G401 (cell line): ENCODE results near the gene SLC41A1. TPM values are rescaled to one million over a fixed set of nuclear protein-coding genes. Genes with fewer than 3 reads are reported as not detected.

Experiments used
- DNase-seq: peaks from one replicate; pipeline ENCODE4 v3.0.0-alpha.2; 2015; ENCODE audit warnings: low spot score
- in situ Hi-C: cut with HindIII; loops from 2 replicates; pipeline ENCODE4 v1.10.0; 2016; ENCODE audit warnings: low sequenced_read_pairs, mixed read lengths
- total RNA-seq: library from RNA; depleted of rRNA; stranded (reverse); fragments of >200 nt; shearing (Covaris generic); gene quantifications from 2 replicates; pipeline ENCODE4 v1.2.3, GENCODE V29; 2014

Gene SLC41A1
- total RNA-seq, 1 experiment from 2014 or later: 17.8 TPM

DNA sequence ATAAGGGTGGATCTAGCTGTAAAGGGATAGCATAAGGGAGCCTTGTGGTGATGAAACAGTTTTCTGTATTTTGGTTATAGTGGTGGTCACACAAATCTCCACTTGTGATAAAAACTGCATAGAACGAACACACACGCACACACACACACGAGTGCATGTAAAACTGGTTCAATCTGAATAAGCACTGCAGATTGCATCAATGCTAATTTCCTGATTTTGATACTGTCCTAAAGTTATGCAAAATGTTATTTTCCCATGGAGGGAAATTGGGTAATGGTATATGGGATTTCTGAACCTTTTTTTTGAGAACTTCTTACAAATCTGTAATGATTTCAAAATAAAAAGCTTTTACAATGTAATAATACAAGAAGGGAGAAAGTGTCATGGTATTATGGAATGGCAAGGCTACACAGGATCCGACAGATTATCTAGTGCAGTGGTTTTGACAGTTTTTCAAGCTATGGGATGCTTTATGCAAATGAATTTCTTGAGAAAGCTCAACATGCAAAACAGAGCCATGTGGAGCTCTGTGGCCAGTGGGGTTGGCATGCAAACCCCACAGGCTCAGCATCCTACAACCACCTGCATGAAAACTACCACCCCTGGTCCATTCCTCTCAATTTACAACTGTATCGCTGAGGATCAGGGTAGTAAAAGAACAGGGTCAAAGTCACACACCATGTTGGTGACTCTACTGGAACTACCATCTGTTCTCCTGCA, 18.8 kb downstream of the SLC41A1 start:
- DNase-seq: no peak
- in situ Hi-C loops: no loop called here

- no peak for DNase-seq
- in situ Hi-C loops: no loop called here
Observed at GRCh38 chr1:205792961-205793673, 19.9 kb downstream of the SLC41A1 start.

GRCh38 chr1:205792481-205792881, 20.5 kb downstream of the SLC41A1 start:
- in situ Hi-C loops: no loop called here

DNA sequence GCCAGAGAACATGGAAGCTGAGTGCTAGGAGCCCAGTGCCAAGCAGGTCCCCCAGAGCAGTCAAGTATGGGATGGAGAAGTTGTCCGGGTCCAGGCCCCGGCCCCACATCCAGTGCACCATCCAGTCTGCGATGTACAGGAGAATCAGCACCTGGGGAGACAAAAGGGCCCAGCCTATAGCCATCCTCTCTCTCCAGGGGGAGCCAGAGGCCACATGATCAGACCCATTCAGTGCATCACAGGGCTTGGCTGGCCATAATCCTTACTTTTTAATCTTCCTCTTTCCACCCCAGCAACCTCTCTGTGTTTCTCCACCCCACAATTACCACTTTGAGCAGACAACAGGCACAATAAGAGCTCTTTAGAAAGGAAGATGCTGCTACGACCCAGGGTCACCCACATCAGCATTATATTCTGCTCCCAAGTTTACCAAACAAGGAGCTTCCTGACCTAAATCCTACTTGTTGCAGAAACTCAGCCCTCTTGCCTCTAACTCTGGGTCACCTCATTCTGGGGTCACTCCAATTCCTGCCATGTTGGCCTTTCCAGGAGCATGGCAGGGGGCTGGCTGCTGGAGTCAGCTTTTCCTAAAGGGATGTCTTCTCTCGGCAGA, 21.3 kb downstream of the SLC41A1 start:
- peak; percentile 71 for DNase-seq
- in situ Hi-C loops: no loop called here

More at GRCh38 chr1:205792481-205792881, 20.5 kb downstream of the SLC41A1 start:
- no peak for DNase-seq

GRCh38 chr1:205787287-205787916, 25.6 kb downstream of the SLC41A1 start:
- in situ Hi-C loops: no loop called here

DNA sequence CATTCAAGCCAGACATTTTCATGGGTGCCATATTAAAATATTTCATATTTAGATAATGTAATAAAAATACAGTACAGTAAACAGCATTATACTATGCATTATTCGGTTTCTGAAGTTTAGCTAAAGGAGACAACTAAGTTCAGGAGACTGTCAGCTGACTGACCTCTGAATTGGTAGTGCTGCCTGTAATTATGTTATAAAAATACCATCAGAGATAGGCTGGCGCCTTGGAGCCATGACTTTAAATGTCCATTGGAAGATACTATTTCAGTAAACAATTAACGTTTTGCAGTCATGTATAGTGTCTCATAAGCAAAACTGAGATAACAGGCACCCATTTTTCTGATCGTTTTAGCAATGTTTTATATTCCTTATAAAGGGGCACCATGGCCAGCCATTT, 26.4 kb downstream of the SLC41A1 start:
- DNase-seq: no peak
- in situ Hi-C loops: no loop called here

More at GRCh38 chr1:205787287-205787916, 25.6 kb downstream of the SLC41A1 start:
- no peak for DNase-seq

GRCh38 chr1:205785446-205785845, 27.6 kb downstream of the SLC41A1 start:
- DNase-seq: no peak
- in situ Hi-C loops: no loop called here

- peak; percentile 54 for DNase-seq
- in situ Hi-C loops: no loop called here
Observed at GRCh38 chr1:205783904-205784303, 29.1 kb downstream of the SLC41A1 start.

DNA sequence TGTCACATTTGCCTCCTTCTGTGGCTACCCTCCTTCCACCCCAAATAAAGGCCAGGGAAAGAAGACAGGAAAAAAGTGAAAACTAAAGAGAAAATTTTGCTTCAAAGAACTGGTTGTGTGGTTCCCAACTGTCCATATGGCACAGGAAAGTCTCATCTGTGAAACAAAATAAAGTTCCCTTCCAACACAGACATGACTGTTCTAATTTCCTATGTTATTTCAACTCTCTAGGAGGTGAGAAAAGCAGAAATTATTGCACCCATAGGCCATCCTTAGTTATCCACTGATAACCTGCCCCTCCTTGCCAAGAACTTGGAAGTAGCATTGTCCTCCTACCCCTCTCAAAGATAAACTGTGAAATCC, 29.6 kb downstream of the SLC41A1 start:
- in situ Hi-C loops: no loop called here
- no peak for DNase-seq

GRCh38 chr1:205782627-205783432, 30.2 kb downstream of the SLC41A1 start:
- in situ Hi-C loops: no loop called here
- DNase-seq: peak; percentile 85

- in situ Hi-C loops: no loop called here
- DNase-seq: no peak
Observed at GRCh38 chr1:205780335-205780734, 32.7 kb downstream of the SLC41A1 start.

GRCh38 chr1:205777994-205778393, 35.0 kb downstream of the SLC41A1 start:
- in situ Hi-C loops: no loop called here
- no peak for DNase-seq

DNA sequence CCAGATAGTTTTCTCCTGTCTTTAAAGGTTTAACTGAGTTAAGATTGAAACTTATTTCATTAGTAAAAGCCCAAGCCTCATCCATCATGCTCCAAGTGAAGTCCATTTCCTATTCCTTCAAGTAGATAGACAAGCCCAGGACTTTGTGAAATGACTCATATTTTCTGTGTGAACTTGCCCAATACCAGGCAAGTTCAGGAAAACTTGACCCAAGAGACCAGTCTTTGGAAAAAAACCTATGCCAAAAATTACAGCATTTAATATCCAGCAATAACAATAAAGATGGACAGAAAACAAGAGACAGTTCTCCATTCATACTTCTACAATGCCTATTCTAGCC, 37.3 kb downstream of the SLC41A1 start:
- DNase-seq: no peak
- in situ Hi-C loops: no loop called here

GRCh38 chr1:205775015-205775716, 37.8 kb downstream of the SLC41A1 start, which contains the start of gene RAB29:
Gene RAB29, minus strand, starts transcription at chr1:205775482. Its CDS starts 526 bp downstream, at chr1:205774956.
- in situ Hi-C loops: no loop called here
- DNase-seq: peak; percentile 91

DNA sequence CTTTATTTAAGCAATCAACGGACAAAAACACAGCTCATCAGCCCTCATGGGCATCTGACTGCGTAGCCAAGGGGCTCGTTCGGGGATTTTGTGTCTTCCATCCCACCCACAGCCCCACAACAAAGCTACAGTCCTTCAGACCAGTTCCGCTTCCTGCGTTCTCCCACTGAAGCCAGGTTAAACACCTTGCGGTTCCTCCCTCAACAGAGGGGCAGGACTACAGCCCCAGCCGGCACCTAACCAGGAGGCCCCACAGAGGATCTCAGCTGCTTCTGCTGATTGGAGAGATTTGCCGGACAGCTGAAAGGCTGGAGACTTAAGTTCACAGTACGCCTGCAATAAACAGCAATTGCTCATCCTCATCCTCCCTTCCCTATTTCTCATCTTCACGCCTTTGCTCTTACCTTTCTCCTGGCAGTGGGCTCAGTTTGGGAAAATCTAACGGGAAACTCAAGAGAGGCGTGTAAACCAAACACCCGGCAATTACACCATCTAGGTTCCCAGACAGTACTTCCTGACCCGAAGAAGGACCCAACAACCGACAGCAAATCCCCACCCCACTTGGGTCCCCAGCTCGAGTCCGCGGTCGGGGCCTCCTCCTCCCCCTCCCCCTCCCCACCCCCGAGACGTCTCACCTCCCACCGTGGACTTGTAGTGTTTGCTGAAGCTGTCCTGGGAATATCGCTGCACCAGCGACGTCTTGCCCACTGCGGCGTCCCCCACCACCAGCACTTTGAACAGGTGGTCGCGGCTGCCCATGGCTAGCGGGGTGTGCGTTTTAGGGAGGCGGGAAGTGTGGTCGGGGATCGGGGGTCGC, 38.6 kb downstream of the SLC41A1 start:
- peak; percentile 16 for DNase-seq
- in situ Hi-C loops: no loop called here

- DNase-seq: no peak
- in situ Hi-C loops: no loop called here
Observed at GRCh38 chr1:205772607-205773032, 40.4 kb downstream of the SLC41A1 start.

DNA sequence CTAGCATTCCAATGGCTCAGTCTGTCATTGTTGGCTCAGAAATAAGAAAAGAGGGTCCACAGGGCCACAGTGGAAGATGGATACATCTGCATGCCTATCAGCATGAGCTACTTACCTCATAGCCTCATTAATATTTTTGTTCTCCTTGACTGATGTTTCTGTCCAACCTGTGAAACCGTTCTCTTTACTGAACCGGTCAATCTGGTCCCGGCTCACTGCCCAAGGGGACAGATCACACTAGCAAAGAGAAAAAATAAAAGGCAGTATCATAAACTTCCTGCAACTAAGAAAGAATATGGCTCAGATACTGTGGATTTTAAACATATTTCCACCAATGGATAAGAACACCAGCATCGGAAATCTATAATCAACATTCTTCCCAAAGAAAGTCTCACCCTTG, 42.4 kb downstream of the SLC41A1 start:
- in situ Hi-C loops: no loop called here
- no peak for DNase-seq
